GM10266 (cell line): ENCODE measurements around the gene SPNS1.

Experiments
- DNase-seq: peaks from one replicate; pipeline ENCODE4 v3.0.0; 2012; ENCODE audit errors: extremely low spot score
- TF ChIP-seq, protein P1 (sequence below): IDR thresholded peaks from 2 replicates; pipeline ENCODE4 v1.5.1; 2012; ENCODE audit warnings: mild to moderate bottlenecking, low read depth; ENCODE audit not compliant: control insufficient read depth, insufficient read depth; ENCODE audit errors: missing control alignments

SPNS1 gene

DNA sequence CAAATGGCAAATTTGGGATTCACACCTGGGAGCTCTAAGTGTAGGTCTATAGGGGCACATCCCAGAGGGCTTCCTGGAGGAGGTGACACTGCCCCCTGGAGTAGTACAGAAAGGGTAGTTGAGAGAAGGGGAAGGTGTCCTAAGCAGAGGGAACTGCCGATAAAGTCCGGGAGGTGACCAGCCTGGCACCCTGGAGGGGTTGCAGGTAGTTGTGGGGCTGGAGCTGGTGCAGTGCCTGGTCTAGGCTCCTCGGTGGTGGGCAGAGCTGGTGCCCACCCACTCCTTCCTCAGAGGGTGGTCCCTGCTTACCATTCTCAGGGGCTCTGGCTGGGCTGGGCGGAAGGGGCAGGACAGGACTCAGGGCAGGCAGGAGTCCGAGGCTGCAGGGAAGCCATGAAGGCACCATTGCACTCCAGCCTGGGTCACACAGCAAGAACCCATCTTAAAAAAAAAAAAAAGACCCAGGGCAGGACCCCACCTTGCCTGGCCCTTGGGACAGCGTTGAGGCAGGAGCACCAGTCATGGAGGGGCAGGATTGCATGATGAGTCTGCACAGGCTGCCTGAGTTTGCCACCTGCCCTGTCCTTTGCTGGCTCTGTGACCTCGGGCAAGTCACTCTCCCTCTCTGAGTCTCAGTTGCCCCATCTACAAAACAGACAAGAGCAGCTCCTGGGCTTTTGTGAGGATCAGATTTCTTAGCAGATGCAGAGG is 54.0 kb downstream of the SPNS1 start:
- TF ChIP-seq, protein P1, sequence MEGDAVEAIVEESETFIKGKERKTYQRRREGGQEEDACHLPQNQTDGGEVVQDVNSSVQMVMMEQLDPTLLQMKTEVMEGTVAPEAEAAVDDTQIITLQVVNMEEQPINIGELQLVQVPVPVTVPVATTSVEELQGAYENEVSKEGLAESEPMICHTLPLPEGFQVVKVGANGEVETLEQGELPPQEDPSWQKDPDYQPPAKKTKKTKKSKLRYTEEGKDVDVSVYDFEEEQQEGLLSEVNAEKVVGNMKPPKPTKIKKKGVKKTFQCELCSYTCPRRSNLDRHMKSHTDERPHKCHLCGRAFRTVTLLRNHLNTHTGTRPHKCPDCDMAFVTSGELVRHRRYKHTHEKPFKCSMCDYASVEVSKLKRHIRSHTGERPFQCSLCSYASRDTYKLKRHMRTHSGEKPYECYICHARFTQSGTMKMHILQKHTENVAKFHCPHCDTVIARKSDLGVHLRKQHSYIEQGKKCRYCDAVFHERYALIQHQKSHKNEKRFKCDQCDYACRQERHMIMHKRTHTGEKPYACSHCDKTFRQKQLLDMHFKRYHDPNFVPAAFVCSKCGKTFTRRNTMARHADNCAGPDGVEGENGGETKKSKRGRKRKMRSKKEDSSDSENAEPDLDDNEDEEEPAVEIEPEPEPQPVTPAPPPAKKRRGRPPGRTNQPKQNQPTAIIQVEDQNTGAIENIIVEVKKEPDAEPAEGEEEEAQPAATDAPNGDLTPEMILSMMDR = no peak
- no peak for DNase-seq

DNA sequence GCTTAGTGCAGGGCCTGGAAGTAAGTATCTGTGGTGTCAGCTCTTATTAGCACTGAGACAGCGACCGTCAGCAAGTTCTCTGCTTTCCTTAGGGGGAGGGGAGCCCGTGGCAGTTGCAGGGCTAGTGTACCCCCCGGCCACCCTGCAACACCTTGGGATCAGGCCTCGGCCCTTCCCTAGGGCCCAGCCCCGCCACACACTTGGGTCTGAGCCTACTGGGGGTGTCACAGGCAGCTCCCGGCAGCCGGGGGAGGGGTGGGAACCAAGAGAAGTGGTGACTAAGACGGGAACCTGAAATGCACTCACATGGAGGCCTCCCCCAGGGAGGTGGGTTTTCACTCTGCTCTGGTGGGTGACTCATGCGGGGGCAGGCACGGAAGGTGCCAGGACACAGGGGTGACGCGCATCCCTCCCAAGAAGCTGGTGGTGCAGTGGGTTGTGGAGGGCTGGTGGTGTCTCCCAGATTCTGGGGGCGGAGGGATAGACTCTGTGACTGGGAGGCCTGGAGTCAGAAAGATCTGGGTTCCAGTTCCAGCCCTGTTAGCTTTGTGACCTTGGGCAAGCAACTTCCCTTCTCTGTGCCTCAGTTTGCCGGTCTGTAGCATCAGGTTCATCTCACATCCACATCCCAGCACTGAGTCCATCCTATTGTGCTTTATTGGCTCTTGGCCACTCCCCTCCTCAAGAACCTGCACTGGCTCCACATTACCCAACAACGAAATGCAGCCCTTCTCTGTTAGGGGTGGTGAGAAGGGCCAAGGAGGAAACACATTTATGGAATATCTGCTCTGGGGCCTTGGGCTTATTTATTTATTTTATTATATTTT is 54.8 kb downstream of the SPNS1 start:
- TF ChIP-seq, protein P1 = no peak

DNA sequence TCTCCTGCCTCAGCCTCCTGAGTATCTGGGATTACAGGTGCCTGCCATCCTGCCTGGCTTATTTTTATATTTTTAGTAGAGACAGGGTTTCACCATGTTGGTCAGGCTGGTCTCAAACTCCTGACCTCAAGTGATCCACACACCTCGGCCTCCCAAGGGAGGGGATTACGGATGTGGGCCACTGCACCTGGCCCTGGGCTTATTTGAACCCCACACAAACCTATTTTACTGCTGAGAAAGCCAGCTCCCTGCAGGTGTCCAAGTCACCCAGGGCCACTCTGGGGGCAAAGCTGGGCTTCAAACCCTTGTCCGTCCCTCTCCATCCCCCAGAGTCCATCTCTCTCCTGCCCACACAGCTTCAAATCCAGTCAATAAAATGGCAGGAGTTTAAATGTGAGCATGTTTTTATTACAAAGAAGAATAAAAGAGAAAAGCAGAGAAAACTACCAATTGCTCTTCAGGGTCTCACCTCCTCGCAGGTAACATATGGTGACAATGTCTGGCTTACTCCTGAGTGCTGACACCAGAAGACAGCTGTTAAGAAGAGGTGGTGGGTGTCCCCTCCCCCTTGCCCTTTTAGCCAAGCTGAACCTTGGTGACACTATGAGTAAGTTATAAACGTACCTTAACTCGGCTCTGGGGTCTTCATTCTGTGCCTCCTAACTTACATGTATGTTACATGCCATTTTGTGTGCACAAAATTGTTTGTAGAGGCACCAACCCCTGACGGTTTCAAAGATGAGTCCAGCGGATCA is 55.7 kb downstream of the SPNS1 start:
- DNase-seq = no peak
- TF ChIP-seq, protein P1 = no peak

More for the DNA sequence above, 54.8 kb downstream of the SPNS1 start:
- DNase-seq = peak; percentile 35
